HEK293T (cell line): ENCODE results near the gene ZNF414.
A peak's percentile ranks its signal among the peaks of the same experiment; 100 is the strongest.

Source experiments
- ARNT ChIP-seq: fragments of 450-650 bp; IDR thresholded peaks from 2 replicates; pipeline ENCODE4 v1.6.1; 2017; ENCODE audit warnings: mild to moderate bottlenecking
- BHLHE40 ChIP-seq: fragments of 450-650 bp; IDR thresholded peaks from 2 replicates; pipeline ENCODE4 v1.6.1; 2016; ENCODE audit warnings: mild to moderate bottlenecking, moderate library complexity, borderline replicate concordance
- CTBP1 ChIP-seq: fragments of 450-650 bp; IDR thresholded peaks from 2 replicates; pipeline ENCODE4 v1.6.1; 2016; ENCODE audit warnings: borderline replicate concordance
- ELF4 ChIP-seq: fragments of 450-650 bp; IDR thresholded peaks from 2 replicates; pipeline ENCODE4 v1.6.1; 2017; ENCODE audit warnings: antibody characterized with exemption
- FOXA1 ChIP-seq: fragments of 450-650 bp; IDR thresholded peaks from 2 replicates; pipeline ENCODE4 v1.6.1; 2016; ENCODE audit warnings: mild to moderate bottlenecking
- FOXM1 ChIP-seq: fragments of 450-650 bp; IDR thresholded peaks from 2 replicates; pipeline ENCODE4 v1.6.1; 2017; ENCODE audit warnings: mild to moderate bottlenecking, borderline replicate concordance
- HDGF ChIP-seq: fragments of 450-650 bp; IDR thresholded peaks from 2 replicates; pipeline ENCODE4 v1.6.1; 2017; ENCODE audit warnings: antibody characterized with exemption, borderline replicate concordance
- SUZ12 ChIP-seq: fragments of 450-650 bp; IDR thresholded peaks from 2 replicates; pipeline ENCODE4 v1.6.1; 2016; ENCODE audit warnings: mild to moderate bottlenecking
- TARDBP ChIP-seq: fragments of 450-650 bp; IDR thresholded peaks from 2 replicates; pipeline ENCODE4 v1.6.1; 2016
- ZNF384 ChIP-seq: fragments of 450-650 bp; IDR thresholded peaks from 2 replicates; pipeline ENCODE4 v1.6.1; 2016
- TF ChIP-seq, protein P1 (sequence below): fragments of 450-650 bp; IDR thresholded peaks from 2 replicates; pipeline ENCODE4 v1.6.1; 2016

DNA sequence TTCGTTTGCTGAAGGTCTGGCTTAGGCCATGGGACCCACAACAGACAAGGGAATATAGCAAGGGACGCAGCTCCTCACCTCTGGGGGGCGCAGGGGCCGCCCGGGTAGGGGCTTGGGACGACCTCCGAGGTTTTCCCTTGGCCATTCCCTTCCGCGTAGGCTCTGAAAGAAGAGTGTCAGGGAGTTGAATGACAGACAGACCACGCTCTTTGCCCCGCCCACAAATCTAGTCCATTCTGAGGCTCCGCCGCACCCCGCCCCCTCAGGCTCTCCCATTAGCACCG lies 11.4 kb upstream of the ZNF414 start:
- TF ChIP-seq, protein P1, sequence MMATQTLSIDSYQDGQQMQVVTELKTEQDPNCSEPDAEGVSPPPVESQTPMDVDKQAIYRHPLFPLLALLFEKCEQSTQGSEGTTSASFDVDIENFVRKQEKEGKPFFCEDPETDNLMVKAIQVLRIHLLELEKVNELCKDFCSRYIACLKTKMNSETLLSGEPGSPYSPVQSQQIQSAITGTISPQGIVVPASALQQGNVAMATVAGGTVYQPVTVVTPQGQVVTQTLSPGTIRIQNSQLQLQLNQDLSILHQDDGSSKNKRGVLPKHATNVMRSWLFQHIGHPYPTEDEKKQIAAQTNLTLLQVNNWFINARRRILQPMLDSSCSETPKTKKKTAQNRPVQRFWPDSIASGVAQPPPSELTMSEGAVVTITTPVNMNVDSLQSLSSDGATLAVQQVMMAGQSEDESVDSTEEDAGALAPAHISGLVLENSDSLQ: peak; percentile 97
- TF ChIP-seq FOXA1 (no peak), TARDBP (no peak), SUZ12 (no peak), ELF4 (no peak), FOXM1 (no peak), BHLHE40 (no peak), ARNT (no peak), HDGF (no peak), CTBP1 (no peak), ZNF384 (no peak)
